ENCODE data around the gene KCNK1.

KCNK1 gene

GRCh38 chr1:233613252-233614172 lies at the start of gene KCNK1:
KCNK1 (plus strand) TSS chr1:233614106; CDS start chr1:233614172, 66 bp downstream.
- no peak for FAIRE-seq

GRCh38 chr1:233565313-233565712 lies 48.6 kb upstream of the KCNK1 start:
- no peak for FAIRE-seq

- no peak for FAIRE-seq
Observed at GRCh38 chr1:233566886-233567285, 47.0 kb upstream of the KCNK1 start.

- no peak for FAIRE-seq
Observed at GRCh38 chr1:233569636-233570035, 44.3 kb upstream of the KCNK1 start.

GRCh38 chr1:233570216-233570615 lies 43.7 kb upstream of the KCNK1 start:
- no peak for FAIRE-seq

GRCh38 chr1:233570706-233571105 lies 43.2 kb upstream of the KCNK1 start:
- FAIRE-seq = no peak

GRCh38 chr1:233572896-233573295 lies 41.0 kb upstream of the KCNK1 start:
- no peak for FAIRE-seq

- no peak for FAIRE-seq
Observed at GRCh38 chr1:233575450-233575849, 38.5 kb upstream of the KCNK1 start.

GRCh38 chr1:233582439-233582838 lies 31.5 kb upstream of the KCNK1 start:
- FAIRE-seq = no peak

GRCh38 chr1:233584376-233584775 lies 29.5 kb upstream of the KCNK1 start:
- no peak for FAIRE-seq

- no peak for FAIRE-seq
Observed at GRCh38 chr1:233584931-233585330, 29.0 kb upstream of the KCNK1 start.

- FAIRE-seq = no peak
Observed at GRCh38 chr1:233586301-233586700, 27.6 kb upstream of the KCNK1 start.

- no peak for FAIRE-seq
Observed at GRCh38 chr1:233587196-233587595, 26.7 kb upstream of the KCNK1 start.

- FAIRE-seq = no peak
Observed at GRCh38 chr1:233587958-233588799, 25.7 kb upstream of the KCNK1 start.

GRCh38 chr1:233597489-233597901 lies 16.4 kb upstream of the KCNK1 start:
- FAIRE-seq = no peak

GRCh38 chr1:233598891-233599541 lies 14.9 kb upstream of the KCNK1 start:
- no peak for FAIRE-seq

GRCh38 chr1:233599542-233600073 lies 14.3 kb upstream of the KCNK1 start:
- no peak for FAIRE-seq

GRCh38 chr1:233600488-233600887 lies 13.4 kb upstream of the KCNK1 start:
- no peak for FAIRE-seq

- no peak for FAIRE-seq
Observed at GRCh38 chr1:233603478-233603877, 10.4 kb upstream of the KCNK1 start.

GRCh38 chr1:233605205-233605604 lies 8.7 kb upstream of the KCNK1 start:
- no peak for FAIRE-seq

- no peak for FAIRE-seq
Observed at GRCh38 chr1:233606813-233607212, 7.1 kb upstream of the KCNK1 start.

GRCh38 chr1:233607252-233608119 lies 6.4 kb upstream of the KCNK1 start:
- no peak for FAIRE-seq

Data from islet of Langerhans (tissue), 1 donor.